MM.1S (cell line): ENCODE data around the gene MLC1.

Experiments used
- DNase-seq: peaks from one replicate; pipeline ENCODE4 v3.0.0-alpha.2; 2015
- H2AFZ ChIP-seq: fragments of 300-600 bp; sonication (generic); 2 replicates; pipeline ENCODE4 v1.6.0; 2016; ENCODE audit warnings: antibody characterized with exemption, low read length
- H3F3A ChIP-seq: fragments of 300-600 bp; sonication (generic); 2 replicates; pipeline ENCODE4 v1.6.1; 2016; ENCODE audit warnings: mild to moderate bottlenecking, antibody characterized with exemption, low read length, moderate library complexity, mixed read lengths; ENCODE audit not compliant: insufficient read depth
- H3K27ac ChIP-seq: fragments of 300-600 bp; sonication (generic); 2 replicates; pipeline ENCODE4 v1.5.1; 2016; ENCODE audit warnings: mild to moderate bottlenecking, low read length
- H3K27me3 ChIP-seq: fragments of 300-600 bp; sonication (generic); replicated peaks from 2 replicates; pipeline ENCODE4 v1.6.0; 2016; ENCODE audit warnings: low read length; ENCODE audit not compliant: insufficient read depth
- H3K36me3 ChIP-seq: fragments of 300-600 bp; sonication (generic); replicated peaks from 2 replicates; pipeline ENCODE4 v1.6.1; 2016; ENCODE audit warnings: mild to moderate bottlenecking, low read length, mixed read lengths; ENCODE audit not compliant: insufficient read depth
- H3K4me1 ChIP-seq: fragments of 300-600 bp; sonication (generic); 2 replicates; pipeline ENCODE4 v1.6.1; 2016; ENCODE audit warnings: low read length, mixed read lengths
- H3K4me2 ChIP-seq: fragments of 300-600 bp; sonication (generic); 2 replicates; pipeline ENCODE4 v1.6.0; 2016; ENCODE audit warnings: low read depth, low read length
- H3K4me3 ChIP-seq: fragments of 300-600 bp; sonication (generic); 2 replicates; pipeline ENCODE4 v1.5.1; 2016; ENCODE audit warnings: low read length, mixed read lengths
- H3K79me2 ChIP-seq: fragments of 300-600 bp; sonication (generic); 2 replicates; pipeline ENCODE4 v1.6.1; 2016; ENCODE audit warnings: mixed run types, low read length, mixed read lengths
- H3K9ac ChIP-seq: fragments of 300-600 bp; sonication (generic); 2 replicates; pipeline ENCODE4 v1.6.1; 2016; ENCODE audit warnings: low read length, mixed read lengths
- H3K9me2 ChIP-seq: fragments of 300-600 bp; sonication (generic); replicated peaks from 2 replicates; pipeline ENCODE4 v1.6.1; 2016; ENCODE audit warnings: mild to moderate bottlenecking, low read length, mixed read lengths; ENCODE audit not compliant: insufficient read depth
- H3K9me3 ChIP-seq: fragments of 300-600 bp; sonication (generic); replicated peaks from 2 replicates; pipeline ENCODE4 v1.6.1; 2016; ENCODE audit warnings: mild to moderate bottlenecking, low read length, mixed read lengths; ENCODE audit not compliant: insufficient read depth
- H4K20me1 ChIP-seq: fragments of 300-600 bp; sonication (generic); 2 replicates; pipeline ENCODE4 v1.6.1; 2016; ENCODE audit warnings: mild to moderate bottlenecking, low read length, moderate library complexity, mixed read lengths; ENCODE audit not compliant: insufficient read depth
- EZH2 ChIP-seq: fragments of 300-600 bp; sonication (generic); optimal IDR thresholded peaks from 2 replicates; pipeline ENCODE3; 2017; ENCODE audit warnings: low read depth, mild to moderate bottlenecking, antibody characterized with exemption, low read length, mixed read lengths
- EZH2phosphoT487 ChIP-seq: fragments of 300-600 bp; sonication (generic); IDR thresholded peaks from 2 replicates; pipeline ENCODE4 v1.6.1; 2018; ENCODE audit warnings: antibody characterized with exemption, low read length
- TF ChIP-seq, protein P1 (sequence below): fragments of 300-600 bp; sonication (generic); IDR thresholded peaks from 2 replicates; pipeline ENCODE4 v1.5.1; 2016; ENCODE audit warnings: antibody characterized with exemption, low read length, mixed read lengths

The MLC1 gene

DNA sequence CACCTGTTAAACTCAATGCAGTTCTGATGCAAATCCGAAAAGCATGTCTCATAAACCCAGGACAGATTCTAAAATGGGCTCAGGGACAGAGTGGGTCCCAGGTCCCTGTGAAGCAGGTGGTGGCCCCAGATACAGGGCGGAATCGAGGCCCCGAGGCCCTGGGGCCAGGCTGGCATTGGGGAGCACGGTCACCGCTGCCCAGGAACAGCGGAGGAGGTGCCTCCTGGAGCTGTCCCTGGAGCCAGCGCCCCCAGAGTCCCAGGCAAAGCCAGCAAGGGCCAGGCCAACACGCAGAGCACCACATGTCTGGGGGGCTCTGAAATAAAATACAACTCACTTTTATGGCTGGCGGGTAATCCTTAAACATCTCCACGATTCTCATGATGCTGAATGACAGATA lies 17.1 kb downstream of the MLC1 start:
- Histone ChIP-seq H3F3A (no peaks in the 10 kb centered on the region), H3K36me3 (no peaks in the 10 kb centered on the region), H3K4me1 (no peaks in the 10 kb centered on the region), H3K79me2 (no peaks in the 10 kb centered on the region), H3K4me3 (no peak overlapping the region), H3K9ac (no peak overlapping the region), H3K9me2 (no peaks in the 10 kb centered on the region), H4K20me1 (no peaks in the 10 kb centered on the region), H3K9me3 (no peaks in the 10 kb centered on the region), H3K4me2 (no peak overlapping the region), H3K27ac (no peak overlapping the region), H3K27me3 (peaks cover 70% of the 10 kb centered on the region), H2AFZ (no peak overlapping the region)
- TF ChIP-seq EZH2 (no peak), EZH2phosphoT487 (no peak)
- TF ChIP-seq, protein P1, sequence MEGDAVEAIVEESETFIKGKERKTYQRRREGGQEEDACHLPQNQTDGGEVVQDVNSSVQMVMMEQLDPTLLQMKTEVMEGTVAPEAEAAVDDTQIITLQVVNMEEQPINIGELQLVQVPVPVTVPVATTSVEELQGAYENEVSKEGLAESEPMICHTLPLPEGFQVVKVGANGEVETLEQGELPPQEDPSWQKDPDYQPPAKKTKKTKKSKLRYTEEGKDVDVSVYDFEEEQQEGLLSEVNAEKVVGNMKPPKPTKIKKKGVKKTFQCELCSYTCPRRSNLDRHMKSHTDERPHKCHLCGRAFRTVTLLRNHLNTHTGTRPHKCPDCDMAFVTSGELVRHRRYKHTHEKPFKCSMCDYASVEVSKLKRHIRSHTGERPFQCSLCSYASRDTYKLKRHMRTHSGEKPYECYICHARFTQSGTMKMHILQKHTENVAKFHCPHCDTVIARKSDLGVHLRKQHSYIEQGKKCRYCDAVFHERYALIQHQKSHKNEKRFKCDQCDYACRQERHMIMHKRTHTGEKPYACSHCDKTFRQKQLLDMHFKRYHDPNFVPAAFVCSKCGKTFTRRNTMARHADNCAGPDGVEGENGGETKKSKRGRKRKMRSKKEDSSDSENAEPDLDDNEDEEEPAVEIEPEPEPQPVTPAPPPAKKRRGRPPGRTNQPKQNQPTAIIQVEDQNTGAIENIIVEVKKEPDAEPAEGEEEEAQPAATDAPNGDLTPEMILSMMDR, result no peak
- no peak for DNase-seq

DNA sequence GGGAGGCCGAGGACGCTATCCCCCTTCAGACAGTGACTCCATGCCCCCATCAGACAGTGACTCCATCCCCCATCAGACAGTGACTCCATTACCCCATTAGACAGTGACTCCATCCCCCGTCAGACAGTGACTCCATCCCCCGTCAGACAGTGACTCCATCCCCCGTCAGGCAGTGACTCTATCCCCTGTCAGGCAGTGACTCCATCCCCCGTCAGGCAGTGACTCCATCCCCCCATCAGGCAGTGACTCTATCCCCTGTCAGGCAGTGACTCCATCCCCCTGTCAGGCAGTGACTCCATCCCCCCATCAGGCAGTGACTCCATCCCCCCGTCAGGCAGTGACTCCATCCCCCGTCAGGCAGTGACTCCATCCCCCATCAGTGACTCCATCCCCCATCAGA lies 18.0 kb downstream of the MLC1 start:
- Histone ChIP-seq H3K36me3 (no peaks in the 10 kb centered on the region), H3K9me2 (no peaks in the 10 kb centered on the region), H3K9me3 (no peaks in the 10 kb centered on the region), H3K27me3 (peaks cover 75% of the 10 kb centered on the region), H3K9ac (no peak overlapping the region), H3K27ac (no peak overlapping the region), H3K79me2 (no peaks in the 10 kb centered on the region), H3K4me1 (no peaks in the 10 kb centered on the region), H3K4me3 (no peak overlapping the region), H3K4me2 (no peak overlapping the region), H4K20me1 (no peaks in the 10 kb centered on the region), H3F3A (no peaks in the 10 kb centered on the region), H2AFZ (no peak overlapping the region)
- TF ChIP-seq EZH2phosphoT487 (no peak), EZH2 (no peak)
- TF ChIP-seq, protein P1, result no peak
- no peak for DNase-seq

DNA sequence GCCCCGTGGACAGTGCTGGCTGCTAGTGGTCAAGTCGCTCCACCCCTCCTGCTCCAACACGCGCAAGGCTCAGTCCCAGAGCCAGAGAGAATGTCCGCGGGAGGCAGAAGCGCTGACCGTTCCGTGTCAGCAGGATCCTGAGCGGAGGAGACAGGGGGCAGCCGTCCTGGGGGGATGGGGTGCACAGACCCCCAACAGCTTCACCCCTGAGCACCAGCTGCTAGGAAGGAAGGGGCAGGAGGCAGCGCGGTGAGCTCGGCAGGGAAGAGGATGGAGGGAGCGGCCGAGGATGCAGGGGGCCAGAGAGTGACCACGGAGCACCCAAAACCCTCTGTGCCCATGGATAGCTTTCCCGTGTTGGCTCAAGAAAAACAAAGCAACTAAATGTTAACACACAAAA lies 20.8 kb downstream of the MLC1 start:
- Histone ChIP-seq H3K4me3 (no peak overlapping the region), H4K20me1 (no peaks in the 10 kb centered on the region), H3K4me1 (peaks cover 5% of the 10 kb centered on the region; the same call in 1 of the 2 replicates), H3K9me3 (no peaks in the 10 kb centered on the region), H2AFZ (no peak overlapping the region), H3K4me2 (no peak overlapping the region), H3K9ac (no peak overlapping the region), H3F3A (no peaks in the 10 kb centered on the region), H3K79me2 (no peaks in the 10 kb centered on the region), H3K27me3 (peaks cover 81% of the 10 kb centered on the region), H3K36me3 (no peaks in the 10 kb centered on the region), H3K9me2 (no peaks in the 10 kb centered on the region), H3K27ac (no peak overlapping the region)
- no peak for TF ChIP-seq EZH2
- TF ChIP-seq EZH2phosphoT487, result no peak
- TF ChIP-seq, protein P1, result no peak
- no peak for DNase-seq
